HG02623 (cell line): ENCODE data around the gene DTX4.

Experiments
- ATAC-seq: cut with Tn5 transposase; IDR thresholded peaks from one replicate; pipeline ENCODE4 v1.9.1; 2021; ENCODE audit warnings: moderate library complexity; ENCODE audit not compliant: unreplicated experiment

Gene DTX4

GRCh38 chr11:59172345-59173079 is 580 bp downstream of the DTX4 start:
- ATAC-seq, result peak; percentile 28

- ATAC-seq, result peak; percentile 2
Measured at GRCh38 chr11:59173080-59173963, 1.4 kb downstream of the DTX4 start.

- ATAC-seq, result no peak
Measured at GRCh38 chr11:59173964-59174663, 2.2 kb downstream of the DTX4 start.

GRCh38 chr11:59174664-59175033 is 2.7 kb downstream of the DTX4 start:
- no peak for ATAC-seq

GRCh38 chr11:59175091-59175501 is 3.2 kb downstream of the DTX4 start:
- no peak for ATAC-seq

- no peak for ATAC-seq
Measured at GRCh38 chr11:59176330-59176729, 4.4 kb downstream of the DTX4 start.

GRCh38 chr11:59178402-59178801 is 6.5 kb downstream of the DTX4 start:
- no peak for ATAC-seq

GRCh38 chr11:59179121-59179520 is 7.2 kb downstream of the DTX4 start:
- no peak for ATAC-seq

- no peak for ATAC-seq
Measured at GRCh38 chr11:59180168-59180776, 8.3 kb downstream of the DTX4 start.

GRCh38 chr11:59180907-59181306 is 9.0 kb downstream of the DTX4 start:
- ATAC-seq, result no peak

GRCh38 chr11:59181746-59182456 is 10.0 kb downstream of the DTX4 start:
- ATAC-seq, result no peak

GRCh38 chr11:59182457-59183151 is 10.7 kb downstream of the DTX4 start:
- ATAC-seq, result no peak

- ATAC-seq, result no peak
Measured at GRCh38 chr11:59183771-59184170, 11.8 kb downstream of the DTX4 start.

GRCh38 chr11:59184691-59185339 is 12.9 kb downstream of the DTX4 start:
- ATAC-seq, result no peak

- no peak for ATAC-seq
Measured at GRCh38 chr11:59185386-59185945, 13.5 kb downstream of the DTX4 start.

GRCh38 chr11:59186130-59186594 is 14.2 kb downstream of the DTX4 start:
- ATAC-seq, result peak; percentile 59

- ATAC-seq, result no peak
Measured at GRCh38 chr11:59187035-59187434, 15.1 kb downstream of the DTX4 start.

GRCh38 chr11:59187587-59187986 is 15.7 kb downstream of the DTX4 start:
- ATAC-seq, result no peak

- ATAC-seq, result no peak
Measured at GRCh38 chr11:59188954-59189353, 17.0 kb downstream of the DTX4 start.
